KOPT-K1 (cell line): ENCODE data around the gene CAMTA1.

Source experiments
- H3K27ac ChIP-seq: fragments of 200-600 bp; sonication (generic); 2 replicates; pipeline ENCODE4 v1.5.1; 2016; ENCODE audit warnings: antibody characterized with exemption, mild to moderate bottlenecking, low read depth, low read length; ENCODE audit not compliant: poor library complexity, severe bottlenecking
- H3K36me3 ChIP-seq: fragments of 200-600 bp; sonication (generic); 2 replicates; pipeline ENCODE4 v1.5.1; 2017; ENCODE audit warnings: antibody characterized with exemption, mild to moderate bottlenecking, low read length, moderate library complexity; ENCODE audit not compliant: insufficient read depth
- H3K9me3 ChIP-seq: fragments of 200-600 bp; sonication (generic); 2 replicates; pipeline ENCODE4 v1.5.1; 2017; ENCODE audit warnings: antibody characterized with exemption, low read length, mild to moderate bottlenecking; ENCODE audit not compliant: insufficient read depth, poor library complexity, severe bottlenecking

The CAMTA1 gene

GRCh38 chr1:7642781-7643529, 857.7 kb downstream of the CAMTA1 start:
- no peak overlapping the region for H3K27ac ChIP-seq
- no peaks in the 10 kb centered on the region for H3K9me3 ChIP-seq
- no peaks in the 10 kb centered on the region for H3K36me3 ChIP-seq

GRCh38 chr1:7643530-7643929, 858.3 kb downstream of the CAMTA1 start:
- Histone ChIP-seq H3K27ac (no peak overlapping the region), H3K36me3 (no peaks in the 10 kb centered on the region)

DNA sequence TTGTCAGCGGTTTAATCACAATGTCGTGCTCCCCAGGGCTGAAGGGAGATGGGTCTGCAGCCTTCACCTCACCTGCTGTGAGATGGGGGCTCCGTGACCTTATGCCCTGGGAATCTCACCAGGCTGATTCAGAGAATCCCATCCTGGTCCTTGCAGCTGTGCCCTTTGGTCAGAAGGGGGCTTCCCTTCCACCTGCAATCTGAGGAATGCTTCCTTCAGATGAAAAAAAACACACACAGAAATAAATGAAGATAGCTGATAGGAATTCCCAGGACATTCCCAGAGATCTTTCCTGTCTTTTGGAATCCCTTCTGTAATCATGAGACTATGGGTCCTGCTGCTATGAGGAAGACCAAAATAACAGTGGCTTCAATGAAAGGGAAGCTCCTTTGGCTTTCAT, 858.8 kb downstream of the CAMTA1 start:
- no peak overlapping the region for H3K27ac ChIP-seq
- no peaks in the 10 kb centered on the region for H3K36me3 ChIP-seq

More at GRCh38 chr1:7643530-7643929, 858.3 kb downstream of the CAMTA1 start:
- no peaks in the 10 kb centered on the region for H3K9me3 ChIP-seq

DNA sequence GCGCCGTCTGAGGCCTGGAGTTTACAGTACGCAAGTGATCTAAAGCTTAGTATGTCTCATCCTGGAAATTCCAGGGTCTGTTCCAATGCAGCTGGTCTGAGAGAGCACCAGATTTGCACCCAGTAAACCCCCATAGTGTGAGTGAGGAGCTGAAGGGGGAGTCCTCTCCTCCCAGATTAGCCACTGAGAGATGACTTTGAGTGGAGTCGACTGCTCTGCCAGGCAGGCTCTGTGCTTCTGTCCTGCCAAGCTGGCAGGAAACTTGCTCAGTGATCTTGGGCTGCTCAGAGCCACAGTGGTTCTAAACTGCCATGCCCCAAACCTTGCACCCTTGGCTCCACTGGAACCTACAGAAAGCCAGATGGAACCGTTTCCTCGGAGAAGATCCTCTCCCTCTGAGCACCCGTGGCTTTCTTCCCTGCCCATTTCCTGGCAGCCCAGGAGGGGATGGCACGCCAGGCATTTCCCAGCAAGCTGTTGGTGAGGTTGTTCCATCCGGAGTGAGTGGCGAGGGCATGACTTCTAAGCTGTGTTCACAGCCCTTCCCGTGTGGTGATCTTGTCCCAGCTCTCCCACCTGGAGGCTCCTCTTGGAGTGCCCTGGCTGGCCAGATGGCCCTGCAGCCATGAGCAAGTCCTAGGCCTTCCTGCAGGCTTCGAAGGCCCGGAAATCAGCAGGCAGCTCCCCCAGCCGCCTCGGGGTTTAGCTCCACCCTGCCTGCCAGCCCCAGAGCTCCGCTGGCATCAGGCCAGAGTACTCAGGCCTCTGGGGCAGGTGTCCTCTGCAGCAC, 859.9 kb downstream of the CAMTA1 start:
- no peak overlapping the region for H3K27ac ChIP-seq
- no peaks in the 10 kb centered on the region for H3K36me3 ChIP-seq
- H3K9me3 ChIP-seq: no peaks in the 10 kb centered on the region

More for the DNA sequence above, 858.8 kb downstream of the CAMTA1 start:
- H3K9me3 ChIP-seq: no peaks in the 10 kb centered on the region

DNA sequence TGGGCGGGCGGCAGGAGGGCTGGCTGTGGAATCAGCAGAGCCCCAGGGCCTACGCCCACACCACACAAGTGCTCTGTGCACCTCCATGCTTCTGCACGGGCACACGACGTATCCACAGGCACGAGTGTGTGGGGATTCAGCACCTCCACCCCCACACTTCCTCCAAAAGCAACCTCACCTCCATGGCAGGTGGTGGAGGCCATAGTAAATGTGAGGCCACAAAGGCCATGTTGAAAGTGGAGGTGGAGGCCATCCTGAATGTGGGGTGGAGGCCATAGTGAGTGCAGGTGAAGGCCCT, 860.4 kb downstream of the CAMTA1 start:
- Histone ChIP-seq H3K36me3 (no peaks in the 10 kb centered on the region), H3K9me3 (no peaks in the 10 kb centered on the region), H3K27ac (no peak overlapping the region)

DNA sequence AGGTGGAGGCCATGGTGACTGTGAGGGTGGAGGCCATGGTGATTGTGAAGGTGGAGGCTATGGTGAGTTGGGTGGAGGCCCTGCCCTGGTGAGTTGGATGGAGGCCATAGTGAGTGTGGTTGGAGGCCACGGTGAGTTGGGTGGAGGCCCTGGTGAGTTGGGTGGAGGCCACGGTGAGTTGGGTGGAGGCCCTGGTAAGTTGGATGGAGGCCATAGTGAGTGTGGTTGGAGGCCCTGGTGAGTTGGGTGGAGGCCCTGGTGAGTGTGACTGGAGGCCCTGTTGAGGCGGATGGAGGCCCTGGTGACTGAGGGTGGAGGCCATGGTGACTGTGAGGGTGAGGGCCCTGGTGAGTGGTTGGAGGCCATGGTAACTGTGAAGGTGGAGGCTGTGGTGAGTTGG, 860.9 kb downstream of the CAMTA1 start:
- no peaks in the 10 kb centered on the region for H3K36me3 ChIP-seq
- no peaks in the 10 kb centered on the region for H3K9me3 ChIP-seq
- no peak overlapping the region for H3K27ac ChIP-seq

DNA sequence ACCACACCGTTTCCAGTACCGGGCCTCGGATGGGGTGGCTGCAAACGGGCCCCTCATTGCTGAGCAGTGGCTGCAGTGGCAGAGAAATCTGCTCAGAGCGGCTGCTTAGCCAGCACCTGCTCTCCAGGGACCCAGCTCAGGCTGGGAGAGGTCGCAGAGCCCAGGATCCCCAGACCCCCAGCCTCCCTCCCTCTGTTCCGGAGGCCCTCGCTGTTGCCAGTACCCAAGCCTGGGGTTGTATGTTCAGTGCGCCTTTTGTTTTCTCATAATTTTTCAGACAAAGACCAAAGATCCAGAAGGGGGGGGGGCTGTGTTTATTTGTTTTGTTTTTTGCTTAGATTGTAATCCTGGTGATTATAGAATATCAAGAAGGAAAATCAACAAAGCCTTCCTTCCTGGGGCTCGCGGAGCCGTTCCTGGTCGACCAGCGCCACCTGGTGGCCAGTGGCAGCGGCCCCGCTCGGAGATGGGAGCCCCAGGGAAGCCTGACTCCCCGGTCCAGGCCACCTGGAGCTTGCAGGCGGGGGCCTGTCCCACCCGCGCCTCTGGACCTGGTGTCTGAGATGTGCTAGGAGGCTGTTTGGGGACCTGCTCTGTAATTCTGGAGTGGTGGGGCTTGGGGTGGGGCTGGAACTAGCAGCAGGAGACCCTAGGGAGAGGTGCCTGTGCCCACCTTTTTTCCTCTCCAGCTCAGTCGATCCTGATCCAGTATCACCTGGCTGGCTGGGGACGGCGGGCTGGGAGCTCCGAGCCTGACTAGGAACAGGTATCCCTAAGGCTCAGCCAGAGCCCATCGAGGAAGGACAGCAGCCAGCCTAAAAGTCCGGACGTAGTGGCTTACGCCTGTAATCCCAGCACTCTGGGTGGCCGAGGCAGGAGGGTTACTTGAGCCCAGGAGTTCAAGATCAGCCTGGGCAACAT, 862.0 kb downstream of the CAMTA1 start:
- H3K36me3 ChIP-seq: no peaks in the 10 kb centered on the region
- H3K27ac ChIP-seq: no peak overlapping the region
- H3K9me3 ChIP-seq: no peaks in the 10 kb centered on the region

DNA sequence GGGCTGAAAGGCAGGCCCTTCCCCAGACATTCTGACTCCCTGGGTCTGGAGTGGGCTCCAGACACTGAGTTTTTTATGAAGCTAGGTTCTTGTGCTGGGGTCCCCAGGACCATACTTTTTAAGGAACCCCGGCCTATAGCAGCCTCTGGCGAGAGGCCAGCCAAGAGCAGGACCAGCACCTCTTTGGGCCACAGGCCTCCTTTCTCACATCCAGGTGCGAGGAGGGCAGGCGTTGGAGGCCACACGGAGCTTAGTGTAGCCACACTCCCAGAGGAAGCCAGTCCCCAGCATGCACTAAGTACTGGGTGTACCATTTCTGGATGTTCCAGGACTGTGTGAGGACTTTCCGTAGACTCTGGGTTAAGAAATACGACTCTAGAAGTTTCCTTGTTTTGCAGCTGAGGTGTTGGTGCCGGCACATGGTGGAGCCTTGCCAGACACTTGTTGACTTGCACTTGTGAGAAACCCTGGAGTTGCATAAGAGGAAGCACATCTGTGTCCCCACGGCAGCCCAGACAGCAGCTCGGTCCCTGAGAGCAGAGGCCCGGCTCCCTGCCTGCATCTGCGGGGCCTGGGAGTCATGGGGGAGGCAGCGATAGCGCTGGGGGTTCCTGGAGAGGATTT, 863.6 kb downstream of the CAMTA1 start:
- Histone ChIP-seq H3K9me3 (no peaks in the 10 kb centered on the region), H3K36me3 (no peaks in the 10 kb centered on the region), H3K27ac (no peak overlapping the region)

GRCh38 chr1:7650801-7651200, 865.5 kb downstream of the CAMTA1 start:
- Histone ChIP-seq H3K27ac (no peak overlapping the region), H3K36me3 (no peaks in the 10 kb centered on the region), H3K9me3 (no peaks in the 10 kb centered on the region)

GRCh38 chr1:7651203-7651602, 865.9 kb downstream of the CAMTA1 start:
- no peaks in the 10 kb centered on the region for H3K36me3 ChIP-seq
- H3K27ac ChIP-seq: no peak overlapping the region
- no peaks in the 10 kb centered on the region for H3K9me3 ChIP-seq

DNA sequence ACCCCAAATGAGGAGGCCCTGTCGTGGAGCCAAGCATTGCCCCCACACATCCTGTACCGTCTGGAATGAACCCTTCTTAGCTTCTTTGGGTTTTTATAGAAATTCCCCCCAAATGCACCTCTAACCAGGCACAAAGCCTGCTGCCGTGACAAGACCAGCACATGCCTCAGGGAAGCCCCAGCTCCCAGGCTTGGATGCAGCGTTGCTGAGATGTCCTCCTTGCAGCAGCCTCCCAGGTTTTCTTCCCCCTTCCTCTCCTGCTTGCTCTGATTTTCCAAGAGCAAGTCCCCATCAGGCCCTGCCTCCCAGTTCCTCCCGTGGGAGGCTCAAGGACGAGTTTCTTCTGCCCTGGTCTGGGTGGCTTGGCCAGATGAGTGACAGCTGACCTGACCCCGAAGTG, 866.8 kb downstream of the CAMTA1 start:
- Histone ChIP-seq H3K36me3 (no peaks in the 10 kb centered on the region), H3K27ac (no peak overlapping the region), H3K9me3 (no peaks in the 10 kb centered on the region)

- H3K27ac ChIP-seq: no peak overlapping the region
- H3K9me3 ChIP-seq: no peaks in the 10 kb centered on the region
- no peaks in the 10 kb centered on the region for H3K36me3 ChIP-seq
Measured at GRCh38 chr1:7652515-7653098, 867.4 kb downstream of the CAMTA1 start.

GRCh38 chr1:7654725-7655124, 869.5 kb downstream of the CAMTA1 start:
- Histone ChIP-seq H3K36me3 (no peaks in the 10 kb centered on the region), H3K27ac (no peak overlapping the region), H3K9me3 (no peaks in the 10 kb centered on the region)

DNA sequence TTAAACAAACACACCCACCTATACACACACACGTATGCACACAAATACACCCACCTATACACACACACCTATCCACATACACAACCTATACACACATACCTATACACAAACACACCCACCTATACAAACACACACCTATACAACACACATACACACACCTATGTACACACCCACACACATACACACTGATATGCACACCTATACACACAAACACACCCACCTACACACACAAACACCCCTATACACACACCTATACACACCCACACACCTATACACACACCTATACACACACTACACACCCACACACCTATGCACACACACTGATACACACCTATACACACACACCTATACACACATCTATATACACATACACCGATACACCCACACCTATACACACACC, 870.1 kb downstream of the CAMTA1 start:
- no peak overlapping the region for H3K27ac ChIP-seq
- H3K36me3 ChIP-seq: no peaks in the 10 kb centered on the region
- H3K9me3 ChIP-seq: no peaks in the 10 kb centered on the region
